GF-D8 (cell line): Measurements from ENCODE around the gene MYBL2.
A peak's percentile ranks its signal among the peaks of the same experiment; 100 is the strongest.
"Not testable (repeated sequence)": the region's sequence is repeated elsewhere in the genome, so short reads cannot be mapped to it uniquely, and the experiment has no call there.

Experiments
- DNase-seq: peaks from one replicate; lab custom pipeline; 2025; lab: John Stamatoyannopoulos, UW

The MYBL2 gene

GRCh38 chr20:43752051-43752360, 85.1 kb downstream of the MYBL2 start:
- DNase-seq = no peak

DNA sequence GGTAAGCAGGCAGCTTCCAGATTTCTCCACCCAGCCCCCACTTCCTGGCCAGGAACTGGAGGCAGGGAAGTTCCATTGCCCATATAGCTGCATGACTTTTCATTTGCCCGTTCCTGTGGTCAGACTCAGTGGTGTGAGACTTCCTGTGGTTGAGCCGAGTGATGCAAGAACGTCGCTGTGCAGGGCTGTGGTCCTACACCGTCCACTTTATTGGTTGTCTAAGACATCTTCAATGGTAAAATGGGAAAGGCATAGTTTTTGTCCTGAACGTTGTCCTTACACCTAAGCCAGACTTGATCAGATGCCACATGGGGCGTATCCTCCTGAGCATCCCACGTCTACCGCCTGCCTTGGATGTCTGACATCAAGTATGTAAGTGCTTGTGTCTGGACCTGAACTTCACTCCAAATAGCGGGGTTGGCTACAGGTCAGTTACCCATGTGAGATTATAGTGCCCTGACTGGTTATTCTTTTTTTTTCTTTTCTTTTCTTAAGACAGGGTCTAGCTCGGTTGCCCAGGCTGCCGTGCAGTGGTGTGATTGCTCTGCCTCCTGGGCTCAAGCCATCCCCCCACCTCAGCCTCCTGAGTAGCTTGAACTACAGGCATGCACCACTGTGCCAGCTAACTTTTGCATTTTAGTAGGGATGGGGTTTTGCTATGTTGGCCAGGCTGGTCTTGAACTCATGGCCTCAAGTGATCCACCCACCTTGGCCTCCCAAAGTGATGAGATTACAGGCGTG, 85.8 kb downstream of the MYBL2 start:
- DNase-seq = peak; percentile 90

GRCh38 chr20:43755390-43755789, 88.5 kb downstream of the MYBL2 start:
- DNase-seq = no peak

DNA sequence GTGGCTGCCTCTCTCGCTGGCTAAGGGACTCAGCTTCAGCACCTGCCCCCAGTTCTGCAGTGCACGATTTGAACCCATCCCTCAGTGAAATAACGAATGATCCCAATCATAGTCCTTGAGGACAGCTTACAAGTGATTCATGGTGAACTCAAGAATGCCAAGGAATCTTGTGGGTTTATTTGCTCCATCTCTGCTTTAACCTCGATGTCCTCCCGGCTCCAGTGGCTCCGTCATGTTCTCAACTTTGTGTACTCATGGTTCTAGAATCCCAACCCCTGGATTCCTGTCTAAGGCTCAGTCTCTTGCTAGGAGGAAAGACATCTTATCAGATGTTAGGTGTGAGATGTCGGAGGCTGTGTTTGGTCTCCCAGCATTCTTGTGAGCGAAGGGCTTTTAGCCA, 88.9 kb downstream of the MYBL2 start:
- no peak for DNase-seq

DNA sequence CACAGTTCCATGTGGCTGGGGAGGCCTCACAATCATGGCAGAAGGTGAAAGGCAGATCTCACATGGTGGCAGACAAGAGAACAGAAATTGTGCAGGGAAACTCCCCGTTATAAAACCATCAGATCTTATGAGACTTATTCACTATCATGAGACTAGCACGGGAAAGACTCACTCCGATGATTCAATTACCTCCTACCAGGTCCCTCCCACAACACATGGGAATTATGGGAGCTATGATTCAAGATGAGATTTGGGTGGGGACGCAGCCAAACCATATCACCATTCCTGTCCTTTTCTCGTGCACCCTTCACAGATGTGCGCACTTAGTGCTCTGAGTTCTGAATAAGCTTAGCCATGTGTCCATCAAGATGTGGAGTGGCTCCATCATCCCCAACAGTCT, 91.0 kb downstream of the MYBL2 start:
- DNase-seq = not testable (repeated sequence)

DNA sequence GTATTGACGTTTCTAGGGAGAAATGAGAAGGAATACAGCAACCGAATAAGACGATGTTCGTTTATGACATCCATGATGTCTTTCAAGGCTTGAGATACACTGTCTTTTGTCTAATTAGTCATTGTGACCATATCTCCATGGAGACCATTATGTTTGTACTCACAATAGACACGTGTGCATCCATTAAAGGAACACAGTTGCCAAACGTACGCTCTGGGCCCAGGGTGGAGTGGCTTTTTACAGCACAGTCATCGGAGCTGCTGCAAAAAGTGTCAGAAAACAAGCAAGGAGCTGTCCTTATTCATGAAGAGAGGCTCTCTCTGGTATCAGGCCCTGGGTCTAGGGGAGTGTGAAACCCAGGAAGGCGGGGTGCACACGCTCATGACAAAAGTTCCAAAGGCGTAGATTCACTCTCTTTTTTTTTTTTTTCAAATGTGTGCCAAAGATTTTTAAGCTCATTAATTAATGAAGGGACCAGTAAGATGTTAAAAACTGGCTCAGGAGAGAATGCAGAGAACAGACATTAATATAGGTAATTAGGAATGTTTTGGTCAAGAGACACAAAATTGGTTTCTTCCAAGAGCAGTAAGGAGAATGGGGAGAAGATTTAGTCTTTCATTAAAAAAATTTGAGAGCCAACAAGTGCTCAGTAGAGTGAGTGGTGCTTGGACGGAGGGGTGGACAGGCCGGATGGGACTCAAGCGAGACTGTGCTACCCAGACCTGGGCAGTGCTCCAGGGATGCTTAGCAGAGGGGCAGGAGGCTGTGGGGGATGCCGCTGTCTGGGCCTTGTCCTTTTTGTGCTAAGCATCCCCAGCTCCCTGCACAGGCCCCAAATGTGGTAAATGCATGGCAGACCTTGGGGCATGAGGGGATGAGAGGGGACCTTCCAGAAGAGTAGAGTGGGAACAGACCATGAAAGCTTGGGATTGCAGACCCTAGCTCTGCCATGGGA, 94.7 kb downstream of the MYBL2 start:
- DNase-seq = no peak

DNA sequence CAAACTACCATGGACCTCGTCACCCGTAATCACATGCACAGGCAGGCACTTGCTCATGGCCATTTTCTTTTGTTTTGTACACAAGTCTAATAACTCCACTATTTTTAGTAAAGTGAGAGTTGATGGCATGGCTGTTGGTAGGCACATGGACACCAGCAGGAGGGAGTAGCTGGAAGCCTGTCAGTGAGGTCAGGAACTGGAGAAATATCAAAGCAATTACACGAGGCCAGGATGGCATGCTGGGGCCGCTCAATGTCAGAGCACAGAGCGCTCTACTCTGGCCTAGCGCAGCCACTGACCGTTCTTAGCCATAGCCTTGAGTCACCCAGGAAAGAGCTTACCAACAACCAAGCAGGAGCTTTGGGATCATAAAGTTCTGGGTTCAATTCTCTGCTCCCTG, 96.0 kb downstream of the MYBL2 start:
- no peak for DNase-seq

- DNase-seq = no peak
Measured at GRCh38 chr20:43765916-43766315, 99.0 kb downstream of the MYBL2 start.
